Transverse colon (tissue), 4 donors: ENCODE data around the gene FAM171A2.

Experiments used
- CTCF ChIP-seq, 5 experiments: fragments of 200-600 bp in 3 of 5; fragments of 450-650 bp in 2 of 5; sonication (generic) in 3 of 5; IDR thresholded peaks; 1 replicate in 2 of 5; 2 replicates in 3 of 5; pipeline ENCODE4 v1.5.1; 2016 to 2017; ENCODE audit warnings: antibody characterized with exemption in 5 of 5, inconsistent platforms in 3 of 5, mild to moderate bottlenecking in 2 of 5, moderate library complexity in 1 of 5
- POLR2AphosphoS5 ChIP-seq, 3 donors: sonication (generic); formaldehyde crosslinking; IDR thresholded peaks; one replicate each; pipeline ENCODE4 v1.6.1; 2016; ENCODE audit warnings: antibody characterized with exemption in 3 of 3

DNA sequence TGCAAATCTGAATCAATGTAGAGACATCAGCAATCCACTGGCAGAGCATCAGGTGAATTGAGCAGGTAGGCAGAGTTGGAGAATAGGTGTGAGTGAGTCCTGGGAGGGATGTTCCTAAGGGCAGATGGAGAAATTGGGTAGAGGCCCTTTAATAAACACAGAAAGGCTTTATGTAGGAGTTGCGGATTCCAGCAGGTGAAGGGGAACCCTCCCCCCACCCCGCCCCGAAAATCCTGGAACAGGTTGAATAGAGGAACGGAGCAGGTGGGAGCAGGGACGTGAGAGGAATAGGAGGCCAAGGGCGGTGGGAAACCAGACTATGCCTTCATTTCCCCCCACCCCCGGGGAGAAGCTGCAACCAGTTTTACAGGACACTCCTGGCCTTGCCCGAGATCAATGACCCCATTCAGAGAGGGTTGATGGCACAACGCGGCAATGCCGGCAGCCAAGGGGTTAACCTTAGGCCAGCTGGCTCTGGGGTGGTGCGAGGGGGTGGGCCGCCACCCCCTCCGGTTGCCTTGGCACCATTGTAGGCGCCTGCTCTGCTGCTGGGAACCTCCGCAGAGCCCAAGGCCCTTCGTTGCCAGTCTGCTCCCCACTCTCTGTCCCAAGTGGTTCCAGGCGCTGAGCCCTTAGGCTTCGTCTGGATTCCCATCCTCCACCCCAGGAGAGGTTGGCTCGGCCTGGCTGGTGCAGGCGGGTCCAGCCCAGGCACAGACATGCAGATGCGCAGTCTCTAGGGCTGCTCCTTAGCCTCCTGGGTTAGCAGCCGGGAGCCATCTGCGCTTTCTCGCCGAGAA is 56.1 kb downstream of the FAM171A2 start:
- no peak for TF ChIP-seq CTCF (IDR thresholded peaks at IDR 0.05)
- TF ChIP-seq POLR2AphosphoS5 (IDR thresholded peaks at IDR 0.05), result no peak
